NT2/D1 (cell line): ENCODE results near the gene RETSAT.

Experiments
- SUZ12 ChIP-seq: IDR thresholded peaks from 2 replicates; pipeline ENCODE4 v1.6.1; 2011; ENCODE audit not compliant: insufficient read length, insufficient read depth; ENCODE audit errors: extremely low read depth
- YY1 ChIP-seq: IDR thresholded peaks from 2 replicates; pipeline ENCODE4 v1.6.1; 2011; ENCODE audit not compliant: insufficient read length, insufficient read depth
- ZNF274 ChIP-seq: IDR thresholded peaks from 2 replicates; pipeline ENCODE4 v1.6.1; 2011; ENCODE audit warnings: mild to moderate bottlenecking, low read depth, low read length

GRCh38 chr2:85401464-85401805, 47.1 kb upstream of the RETSAT start:
- TF ChIP-seq YY1, result no peak
- TF ChIP-seq ZNF274, result no peak
- TF ChIP-seq SUZ12, result no peak
